IMR-90 (cell line): ENCODE data around the gene CHRD. TPM values are rescaled to one million over a fixed set of nuclear protein-coding genes. Genes with fewer than 3 reads are reported as not detected.

Source experiments
- ATAC-seq: fragments of 200-7000 bp; cut with Tn5 transposase; 2 replicates; pipeline ENCODE4 v1.9.1; 2020; ENCODE audit warnings: low read depth, mild to moderate bottlenecking, moderate library complexity
- BruUV-seq: library from RNA; stranded (reverse); fragments of 400-500 nt; replicated peaks from 2 replicates; lab custom pipeline; 2021; lab: Mats Ljungman, UMichigan
- CTCF ChIA-PET: fragments of 300-600 bp; formaldehyde crosslinking; extraction: SDS; loops from one replicate; lab custom pipeline; 2021; ENCODE audit warnings: antibody characterized with exemption; lab: Yijun Ruan, JAX
- POLR2A ChIA-PET: fragments of 300-600 bp; sonication (Branson Sonifier 250); formaldehyde crosslinking; loops from one replicate; lab custom pipeline; 2022; ENCODE audit warnings: antibody characterized with exemption; ENCODE audit not compliant: unreplicated experiment; lab: Charles Lee
- DNase-seq: peaks from one replicate; pipeline ENCODE4 v3.0.0; 2013
- H2AFZ ChIP-seq: replicated peaks from 2 replicates; pipeline ENCODE3; 2013; ENCODE audit warnings: low read length, mild to moderate bottlenecking; ENCODE audit not compliant: poor library complexity
- H2AK5ac ChIP-seq: 2 replicates; pipeline ENCODE4 v1.6.1; 2013; ENCODE audit warnings: low read depth, low read length, inconsistent platforms
- H2AK9ac ChIP-seq: replicated peaks from 2 replicates; pipeline ENCODE3; 2013; ENCODE audit warnings: mild to moderate bottlenecking, low read depth, low read length, moderate library complexity; ENCODE audit not compliant: poor library complexity
- H2BK120ac ChIP-seq: 2 replicates; pipeline ENCODE4 v1.6.1; 2013; ENCODE audit warnings: low read depth, low read length, inconsistent platforms
- H2BK15ac ChIP-seq: 3 replicates; pipeline ENCODE4 v1.6.1; 2013; ENCODE audit warnings: low read depth, low read length, inconsistent platforms
- H2BK20ac ChIP-seq: 2 replicates; pipeline ENCODE4 v1.6.1; 2013; ENCODE audit warnings: low read depth, mild to moderate bottlenecking, inconsistent platforms, low read length, moderate library complexity
- H2BK5ac ChIP-seq: 2 replicates; pipeline ENCODE4 v1.6.1; 2013; ENCODE audit warnings: mild to moderate bottlenecking, low read depth, low read length, inconsistent platforms; ENCODE audit not compliant: poor library complexity, severe bottlenecking
- H3K14ac ChIP-seq: replicated peaks from 2 replicates; pipeline ENCODE4 v1.6.1; 2013; ENCODE audit warnings: low read depth, low read length, inconsistent platforms
- H3K18ac ChIP-seq: 2 replicates; pipeline ENCODE4 v1.6.1; 2013; ENCODE audit warnings: low read depth, low read length, control low read depth
- H3K23ac ChIP-seq: 2 replicates; pipeline ENCODE4 v1.6.1; 2013; ENCODE audit warnings: low read depth, low read length, inconsistent platforms
- H3K27ac ChIP-seq: 2 replicates; pipeline ENCODE4 v1.5.1; 2013; ENCODE audit warnings: mild to moderate bottlenecking, control low read depth, low read length; ENCODE audit not compliant: insufficient read depth
- H3K27me3 ChIP-seq: 2 replicates; pipeline ENCODE4 v1.6.1; 2013; ENCODE audit warnings: low read length; ENCODE audit not compliant: control insufficient read depth, insufficient read depth
- H3K36me3 ChIP-seq: 2 replicates; pipeline ENCODE4 v1.6.1; 2013; ENCODE audit warnings: low read length, mixed read lengths; ENCODE audit not compliant: control insufficient read depth, insufficient read depth
- H3K4ac ChIP-seq: 2 replicates; pipeline ENCODE4 v1.6.1; 2013; ENCODE audit warnings: low read depth, low read length, inconsistent platforms
- H3K4me1 ChIP-seq: 2 replicates; pipeline ENCODE4 v1.6.1; 2013; ENCODE audit warnings: low read length, mixed read lengths; ENCODE audit not compliant: control insufficient read depth, insufficient read depth
- H3K4me2 ChIP-seq: 2 replicates; pipeline ENCODE4 v1.6.1; 2013; ENCODE audit warnings: low read depth, mild to moderate bottlenecking, control low read depth, low read length, moderate library complexity
- H3K4me3 ChIP-seq: 2 replicates; pipeline ENCODE4 v1.5.1; 2013; ENCODE audit warnings: low read depth, mild to moderate bottlenecking, control low read depth, low read length, moderate library complexity; ENCODE audit not compliant: insufficient read depth
- H3K56ac ChIP-seq: 2 replicates; pipeline ENCODE4 v1.6.1; 2013; ENCODE audit warnings: low read length, inconsistent platforms; ENCODE audit not compliant: insufficient read depth; ENCODE audit errors: extremely low read depth
- H3K79me1 ChIP-seq, 2 experiments: 2 replicates each; pipeline ENCODE4 v1.6.1; 2013; ENCODE audit warnings: low read length in 2 of 2, inconsistent platforms in 1 of 2, low read depth in 1 of 2
- H3K9ac ChIP-seq: 2 replicates; pipeline ENCODE4 v1.6.1; 2013; ENCODE audit warnings: low read depth, low read length, control low read depth
- H3K9me1 ChIP-seq: 2 replicates; pipeline ENCODE4 v1.6.1; 2013; ENCODE audit warnings: low read length, inconsistent platforms; ENCODE audit not compliant: insufficient read depth
- H3K9me3 ChIP-seq: 2 replicates; pipeline ENCODE4 v1.6.1; 2013; ENCODE audit warnings: low read length; ENCODE audit not compliant: control insufficient read depth, insufficient read depth
- H4K20me1 ChIP-seq: 2 replicates; pipeline ENCODE4 v1.6.1; 2013; ENCODE audit warnings: low read length, inconsistent platforms; ENCODE audit not compliant: insufficient read depth
- H4K5ac ChIP-seq: 2 replicates; pipeline ENCODE4 v1.6.1; 2013; ENCODE audit warnings: mild to moderate bottlenecking, low read depth, low read length, control low read depth
- H4K8ac ChIP-seq, 2 experiments: 2 replicates each; pipeline ENCODE4 v1.6.1; 2013; ENCODE audit warnings: low read depth in 2 of 2, low read length in 2 of 2, control low read depth in 1 of 2, inconsistent platforms in 1 of 2
- H4K91ac ChIP-seq: 2 replicates; pipeline ENCODE4 v1.6.1; 2013; ENCODE audit warnings: low read depth, low read length, inconsistent platforms; ENCODE audit not compliant: insufficient read depth
- BHLHE40 ChIP-seq: fragments of 150-350 bp; IDR thresholded peaks from 2 replicates; pipeline ENCODE4 v1.6.1; 2016; ENCODE audit warnings: mild to moderate bottlenecking, low read depth, low read length
- MAZ ChIP-seq: IDR thresholded peaks from 2 replicates; pipeline ENCODE4 v1.6.1; 2012; ENCODE audit warnings: low read depth, mild to moderate bottlenecking, low read length, improper control_type of control experiment, moderate library complexity, borderline replicate concordance
- RAD21 ChIP-seq: IDR thresholded peaks from 2 replicates; pipeline ENCODE4 v1.6.1; 2012; ENCODE audit warnings: low read length, improper control_type of control experiment
- RCOR1 ChIP-seq: IDR thresholded peaks from 2 replicates; pipeline ENCODE4 v1.6.1; 2012; ENCODE audit warnings: mild to moderate bottlenecking, low read length, improper control_type of control experiment; ENCODE audit not compliant: insufficient replicate concordance
- RFX5 ChIP-seq: IDR thresholded peaks from 2 replicates; pipeline ENCODE4 v1.8.0; 2012; ENCODE audit warnings: low read depth, mild to moderate bottlenecking, low read length, moderate library complexity
- WGBS, 2 experiments: methylation state at CpG; one replicate each; pipeline versions ENCODE4 v1.1.5 to v1.1.7; 2013; ENCODE audit warnings: missing lambda C conversion rate in 2 of 2; ENCODE audit not compliant: insufficient read length in 1 of 2; ENCODE audit errors: extremely low coverage in 2 of 2; 5-methylcytosine and 5-hydroxymethylcytosine counted together
- dilution Hi-C: fragments of 300-500 bp; cut with HindIII; formaldehyde crosslinking; loops from one replicate; pipeline ENCODE4 v1.14.3; 2018; ENCODE audit warnings: low sequenced_read_pairs; ENCODE audit not compliant: unreplicated experiment
- in situ Hi-C: fragments of 300-500 bp; cut with MboI; formaldehyde crosslinking; loops from 3 replicates; pipeline ENCODE4 v1.14.3; 2019; ENCODE audit warnings: low sequenced_read_pairs, inconsistent platforms, mixed read lengths
- intact Hi-C: fragments of 100-400 bp; cut with micrococcal nuclease; formaldehyde crosslinking; loops from 2 replicates; pipeline ENCODE4 v1.10.0; 2022
- polyA plus RNA-seq, 3 experiments: library from polyadenylated mRNA; depleted of rRNA; stranded (reverse); fragments of >200 nt; gene quantifications; 2 replicates each; pipeline ENCODE4 v1.2.3, GENCODE V29; 2012; ENCODE audit warnings: low replicate concordance in 1 of 3
- total RNA-seq: library from RNA; depleted of rRNA; stranded (reverse); fragments of >200 nt; gene quantifications from 2 replicates; pipeline ENCODE4 v1.2.3, GENCODE V29; 2012

The CHRD gene
- total and polyA plus RNA-seq, 2 of the 4 experiments (the other 2 are of a cell fraction), result under 0.01 to 0.09 TPM

DNA sequence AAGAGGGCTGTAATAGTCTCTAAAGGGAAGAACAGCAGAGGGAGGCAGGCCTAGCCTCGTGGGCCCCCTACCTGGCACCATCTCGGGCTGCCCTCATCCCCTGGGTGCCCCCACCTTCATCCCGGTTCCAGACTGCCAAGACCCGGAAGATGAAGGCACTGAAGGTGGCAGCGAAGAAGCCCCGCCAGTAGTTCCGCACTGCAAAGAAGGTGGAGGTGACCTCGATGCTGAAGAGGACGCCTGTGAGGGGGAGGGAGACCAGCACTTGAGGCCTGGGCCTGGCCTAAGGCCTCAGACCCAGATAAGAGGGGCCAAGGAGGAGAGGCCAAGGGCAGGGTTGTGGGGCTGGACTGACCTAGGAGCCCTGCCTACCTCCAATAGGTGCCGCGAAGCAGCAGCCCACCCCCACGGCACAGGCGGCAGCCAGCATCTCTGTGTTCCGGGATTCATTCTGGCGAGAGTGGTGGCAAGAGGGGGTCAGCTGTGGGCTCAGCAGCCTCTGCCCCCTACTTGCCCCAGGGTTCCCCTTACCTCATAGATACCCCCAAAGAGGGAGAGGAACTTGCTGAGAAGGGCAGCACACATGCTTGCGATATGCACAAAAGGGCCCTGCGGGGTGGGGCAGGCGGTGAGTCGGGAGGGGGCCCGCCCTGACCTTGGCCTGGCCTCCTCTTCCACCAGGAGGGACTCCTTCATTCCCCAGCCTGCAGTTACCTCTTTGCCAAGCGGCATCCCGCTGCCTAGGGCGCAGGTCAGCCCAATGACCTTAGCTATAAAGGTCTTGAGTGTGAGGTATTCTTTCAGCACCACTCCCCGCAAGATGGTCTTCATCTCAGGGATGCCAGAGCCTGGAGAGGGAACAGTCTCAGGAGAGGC is 22.4 kb upstream of the CHRD start (continued):
- no peak for TF ChIP-seq RFX5
- TF ChIP-seq RAD21, result no peak

DNA sequence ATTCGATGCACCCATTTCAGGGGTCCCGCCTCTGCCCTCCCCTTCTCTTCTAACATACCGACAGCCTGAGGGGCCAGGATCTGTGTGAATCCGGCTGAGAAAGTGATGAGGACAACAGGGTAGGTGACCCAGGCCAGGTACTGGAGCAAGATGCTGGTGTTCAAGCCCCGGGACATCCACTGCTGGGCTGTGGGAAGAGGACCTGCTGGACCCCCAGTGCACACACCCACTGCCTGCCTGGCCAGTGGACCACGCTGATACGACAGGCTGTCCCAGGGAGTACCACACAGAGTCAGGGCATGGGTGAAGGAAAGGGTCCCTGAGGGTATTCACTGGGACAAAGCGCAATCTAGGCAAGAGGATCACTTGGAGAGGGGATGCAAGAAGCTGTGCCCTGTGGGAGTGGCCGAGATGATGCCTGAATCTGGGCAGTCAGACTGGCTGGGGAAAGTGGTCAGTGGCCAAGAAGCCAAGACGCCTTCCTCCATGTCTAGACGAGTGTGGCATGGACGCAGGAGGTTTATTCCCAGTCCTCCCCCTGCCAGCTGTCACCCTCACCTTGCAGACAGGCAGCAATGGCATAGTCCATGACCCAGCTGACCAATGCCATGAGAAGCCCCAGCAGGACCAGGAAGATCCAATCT is 21.6 kb upstream of the CHRD start:
- WGBS, 2 experiments, result 94% methylated on average over 6 of the region's 12 CpGs; no CpG with 5 or more reads in 1 of the 2 experiments
- no peak overlapping the region for H3K4me2 ChIP-seq
- peaks cover 7% of the 10 kb centered on the region for H3K4me1 ChIP-seq
- no peak overlapping the region for H2BK20ac ChIP-seq
- H4K8ac ChIP-seq, result no peak overlapping the region
- H2BK15ac ChIP-seq, result no peak overlapping the region
- in situ Hi-C loops (no loop called here), intact Hi-C loops (no loop called here), dilution Hi-C loops (loop anchor here (25.0 kb wide), 1 partner anchor 179 kb away; no protein-coding TSS in a partner anchor)
- BruUV-seq, result no TSS peak
- H4K91ac ChIP-seq, result no peak overlapping the region
- no peak overlapping the region for H3K4ac ChIP-seq
- TF ChIP-seq BHLHE40, result no peak
- TF ChIP-seq RCOR1, result no peak
- TF ChIP-seq MAZ, result no peak
- no peak overlapping the region for H2AK9ac ChIP-seq
- H4K5ac ChIP-seq, result no peak overlapping the region
- H3K23ac ChIP-seq, result no peak overlapping the region
- ChIA-PET POLR2A (interaction anchor here (0.5 kb wide), 1 partner anchor 27 kb away, joined by 5 read pairs; no protein-coding TSS in a partner anchor), CTCF (interaction anchor here (0.9 kb wide), 1 partner anchor 155 kb away, joined by 3 read pairs; no protein-coding TSS in a partner anchor)
- no peak for DNase-seq
- H3K56ac ChIP-seq, result no peak overlapping the region
- no peak overlapping the region for H3K27ac ChIP-seq
- no peak overlapping the region for H2AK5ac ChIP-seq
- no peak for ATAC-seq
- no peak overlapping the region for H3K18ac ChIP-seq
- H2AFZ ChIP-seq, result no peak overlapping the region
- no peak overlapping the region for H3K9ac ChIP-seq
- no peak overlapping the region for H2BK120ac ChIP-seq
- H4K20me1 ChIP-seq, result peaks cover 10% of the 10 kb centered on the region
- peaks cover 5 to 18% of the 10 kb centered on the region in 2 experiments for H3K79me1 ChIP-seq
- peaks cover 18% of the 10 kb centered on the region; the same call in 1 of the 2 replicates for H3K9me1 ChIP-seq
- H2BK5ac ChIP-seq, result no peak overlapping the region
- peaks cover 9% of the 10 kb centered on the region for H3K36me3 ChIP-seq
- H3K14ac ChIP-seq, result no peak overlapping the region
- H3K27me3 ChIP-seq, result no peaks in the 10 kb centered on the region
- H3K4me3 ChIP-seq, result no peak overlapping the region
- H3K9me3 ChIP-seq, result no peaks in the 10 kb centered on the region
